ENCODE data around the gene FKBP1A. TPM values are rescaled to one million over a fixed set of nuclear protein-coding genes. Genes with fewer than 3 reads are reported as not detected.

FKBP1A gene
- total RNA-seq, 4 donors from 2014 or later: 204 to 275 (median 241) TPM

- no peak for TF ChIP-seq CTCF (IDR thresholded peaks at IDR 0.05)
- DNase-seq (ENCODE audit: low spot score): no peak
- ATAC-seq (ENCODE audit: low FRiP score): no peak
Observed at GRCh38 chr20:1341561-1342265, 51.1 kb downstream of the FKBP1A start.

DNA sequence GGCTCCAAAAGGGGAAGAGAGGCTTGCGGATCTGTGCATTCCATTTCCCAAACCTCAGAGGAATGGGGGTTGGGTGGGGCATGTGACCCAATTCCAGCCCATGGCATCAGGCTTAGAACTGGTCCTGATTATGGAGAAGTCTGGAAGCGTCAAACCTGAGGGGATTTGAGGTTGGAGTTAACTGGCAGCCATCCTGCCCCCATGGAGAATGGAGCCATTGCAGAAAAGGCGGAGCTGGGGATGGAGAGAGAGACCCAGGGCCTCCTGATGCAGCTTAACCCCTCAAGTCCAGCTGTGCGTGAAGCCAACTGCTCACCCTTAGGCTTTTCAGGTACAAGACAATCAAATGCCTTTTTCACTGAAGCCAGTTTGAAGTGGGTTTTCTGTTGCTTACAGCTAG lies 54.1 kb downstream of the FKBP1A start:
- TF ChIP-seq CTCF (IDR thresholded peaks at IDR 0.05): no peak

DNA sequence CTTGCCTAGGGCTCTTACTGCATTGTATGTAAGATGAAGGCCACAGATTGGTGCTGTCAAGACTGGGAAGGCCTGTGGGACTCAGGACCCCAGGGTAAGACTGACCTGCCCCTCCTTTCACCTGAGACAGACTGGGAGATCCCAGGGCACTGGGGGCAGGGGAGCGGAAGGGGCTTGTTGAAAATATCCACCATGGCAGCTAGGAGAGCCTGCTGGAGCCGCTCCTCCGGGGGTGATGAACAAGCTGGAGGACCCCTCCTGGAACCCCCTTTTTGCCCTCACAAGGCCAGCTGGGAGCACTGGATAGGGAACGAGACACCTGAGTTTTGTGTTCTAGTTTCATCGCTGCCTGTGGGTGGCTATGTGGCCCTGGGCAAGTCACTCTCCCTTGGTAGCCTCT lies 54.8 kb downstream of the FKBP1A start:
- TF ChIP-seq CTCF (IDR thresholded peaks at IDR 0.05): no peak
- ATAC-seq (ENCODE audit: low FRiP score): no peak

More for the DNA sequence above, 54.1 kb downstream of the FKBP1A start:
- DNase-seq (ENCODE audit: low spot score) (no peak), ATAC-seq (ENCODE audit: low FRiP score) (no peak)

GRCh38 chr20:1337441-1337840 lies 55.4 kb downstream of the FKBP1A start:
- ATAC-seq (ENCODE audit: low FRiP score) (no peak), DNase-seq (ENCODE audit: low spot score) (no peak)
- no peak for TF ChIP-seq CTCF (IDR thresholded peaks at IDR 0.05)

More for the DNA sequence above, 54.8 kb downstream of the FKBP1A start:
- DNase-seq (ENCODE audit: low spot score): no peak

DNA sequence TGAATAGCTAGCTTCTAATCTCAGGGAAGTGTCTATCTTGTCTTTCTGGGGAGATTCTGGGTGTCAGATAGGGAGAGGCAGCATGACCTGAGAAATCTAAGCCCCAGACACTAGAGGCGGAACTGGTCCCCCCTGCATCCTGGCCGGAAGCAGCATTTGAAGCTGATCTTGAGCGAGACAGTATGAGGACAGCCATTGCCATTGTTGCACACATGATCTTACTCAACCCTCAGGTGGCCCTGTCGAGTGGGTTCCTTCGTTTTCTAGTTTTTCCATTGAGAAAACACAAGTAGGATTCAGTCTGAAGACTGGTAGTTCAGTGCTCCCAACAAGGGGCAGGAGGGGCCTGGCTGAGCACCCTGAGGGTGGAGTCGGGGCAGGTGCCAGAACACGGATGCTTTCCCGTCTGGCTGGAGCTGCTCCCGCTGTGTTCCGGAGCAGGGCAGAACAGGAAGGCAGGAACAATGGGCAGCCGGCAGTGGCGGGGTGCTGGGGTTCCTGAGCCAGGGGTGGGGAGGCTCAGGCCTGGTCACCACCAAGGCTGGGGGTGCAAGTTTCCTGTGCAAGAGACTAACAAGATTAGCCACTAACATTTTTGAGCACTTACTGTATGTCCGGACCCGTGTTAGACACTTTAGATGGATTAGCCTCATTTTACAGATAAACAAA lies 56.0 kb downstream of the FKBP1A start:
- TF ChIP-seq CTCF (IDR thresholded peaks at IDR 0.05): no peak
- no peak for DNase-seq (ENCODE audit: low spot score)
- peak; percentile 70 for ATAC-seq (ENCODE audit: low FRiP score)

DNA sequence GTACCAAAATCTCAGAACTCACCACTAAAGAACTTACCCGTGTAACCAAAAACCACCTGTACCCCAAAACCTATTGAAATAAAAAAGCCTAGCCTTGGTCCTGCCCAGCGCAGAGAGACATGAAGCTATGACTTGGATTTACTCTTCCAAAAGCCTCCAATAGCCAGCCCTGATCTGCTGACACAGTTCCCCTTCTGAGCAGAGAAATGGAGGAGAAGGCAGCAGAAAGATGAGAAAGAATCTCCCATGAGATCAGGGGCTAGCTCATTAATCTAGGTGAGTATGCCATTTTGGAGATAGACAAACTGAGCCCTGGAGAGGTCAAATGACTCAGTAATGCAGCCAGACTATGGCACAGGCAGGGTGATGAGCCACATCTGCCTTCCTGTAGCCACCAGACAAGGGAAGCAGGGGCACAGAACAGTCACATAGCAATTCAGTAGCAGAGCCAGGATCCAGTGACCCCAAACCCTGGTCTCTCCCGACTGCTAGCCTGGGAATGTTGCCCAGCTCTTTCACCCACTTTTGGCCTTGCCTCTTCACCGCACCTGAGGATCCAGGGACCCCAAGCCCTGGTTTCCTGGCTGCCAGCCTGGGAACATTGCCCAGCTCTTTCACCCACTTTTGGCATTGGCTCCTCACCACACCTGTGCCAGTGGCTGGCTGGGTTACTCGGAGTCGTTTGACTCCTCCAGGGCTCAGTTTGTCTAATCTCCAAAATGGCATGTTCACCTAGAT lies 56.7 kb downstream of the FKBP1A start:
- TF ChIP-seq CTCF (IDR thresholded peaks at IDR 0.05): no peak
- DNase-seq (ENCODE audit: low spot score): no peak
- ATAC-seq (ENCODE audit: low FRiP score): no peak

Measured in omental fat pad (tissue), 4 donors.